ENCODE results near the gene SMIM44.

GRCh38 chr19:3491396-3492119 lies 8.3 kb upstream of the SMIM44 start:
- TF ChIP-seq CTCF (IDR thresholded peaks at IDR 0.05; ENCODE audit: low read depth, low read length) (no peak), EZH2phosphoT487 (IDR thresholded peaks at IDR 0.05; ENCODE audit: low read depth) (no peak)
